ENCODE results near the gene GOLGA7B. TPM values are rescaled to one million over a fixed set of nuclear protein-coding genes. Genes with fewer than 3 reads are reported as not detected.
A peak's percentile ranks its signal among the peaks of the same experiment; 100 is the strongest.

The GOLGA7B gene
- total RNA-seq, 1 experiment from 2014 or later = 5.4 TPM

DNA sequence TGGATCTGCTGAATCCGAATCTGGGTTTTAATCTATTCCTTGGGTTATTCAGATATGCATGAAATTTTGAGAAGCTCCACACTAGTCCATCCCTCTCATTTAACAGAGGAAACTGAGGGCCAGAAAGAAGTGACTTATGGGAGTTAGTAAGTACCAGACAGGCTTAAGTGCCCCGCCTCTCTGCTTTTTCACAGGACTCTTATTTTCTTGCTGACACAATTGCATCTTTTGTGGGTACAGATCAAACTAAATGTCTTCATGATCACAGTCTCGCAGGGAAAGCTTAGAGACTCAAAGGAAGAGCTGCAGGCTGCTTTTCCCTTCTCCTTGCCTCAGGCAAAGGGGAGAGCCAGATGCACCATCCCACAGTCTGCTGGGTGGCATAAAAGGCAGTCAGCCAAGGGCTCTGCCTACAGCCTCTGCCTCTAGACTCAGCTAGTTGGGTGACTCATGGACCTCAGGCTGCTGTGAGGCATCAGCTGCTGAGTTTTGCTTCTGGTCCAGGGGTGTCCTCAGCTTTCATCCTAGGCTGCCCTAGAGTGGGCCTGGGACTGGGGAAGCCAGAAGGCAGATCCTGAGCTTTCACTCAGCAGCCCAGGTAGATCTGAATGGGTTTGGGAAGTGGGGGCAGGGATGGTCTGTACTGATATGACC lies 11.6 kb downstream of the GOLGA7B start:
- peak; percentile 74 for DNase-seq (ENCODE audit: low read depth)
- in situ Hi-C loops (cut with HindIII; ENCODE audit: low pct_unique_long_range_greater_than_20kb, low sequenced_read_pairs) = no loop called here

DNA sequence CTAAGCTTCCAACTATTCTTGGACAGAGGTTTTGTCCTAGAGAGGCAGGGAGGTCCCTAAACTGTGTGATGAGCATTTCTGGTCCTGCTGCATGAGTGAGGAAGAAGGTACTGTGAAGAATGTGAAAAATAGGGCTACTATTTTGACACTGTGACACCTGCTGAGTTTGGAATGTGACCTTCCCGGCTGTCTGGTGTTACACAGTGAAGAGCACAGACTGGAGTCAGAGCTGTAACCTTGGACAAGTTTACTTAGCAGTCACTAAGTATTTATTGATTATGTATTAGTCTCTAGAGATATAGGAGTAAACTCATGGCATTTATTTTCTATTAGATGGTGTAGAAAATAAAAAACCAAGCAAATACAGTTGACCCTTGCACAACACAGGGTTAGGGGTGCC lies 12.3 kb downstream of the GOLGA7B start:
- no peak for DNase-seq (ENCODE audit: low read depth)
- in situ Hi-C loops (cut with HindIII; ENCODE audit: low pct_unique_long_range_greater_than_20kb, low sequenced_read_pairs) = no loop called here

DNA sequence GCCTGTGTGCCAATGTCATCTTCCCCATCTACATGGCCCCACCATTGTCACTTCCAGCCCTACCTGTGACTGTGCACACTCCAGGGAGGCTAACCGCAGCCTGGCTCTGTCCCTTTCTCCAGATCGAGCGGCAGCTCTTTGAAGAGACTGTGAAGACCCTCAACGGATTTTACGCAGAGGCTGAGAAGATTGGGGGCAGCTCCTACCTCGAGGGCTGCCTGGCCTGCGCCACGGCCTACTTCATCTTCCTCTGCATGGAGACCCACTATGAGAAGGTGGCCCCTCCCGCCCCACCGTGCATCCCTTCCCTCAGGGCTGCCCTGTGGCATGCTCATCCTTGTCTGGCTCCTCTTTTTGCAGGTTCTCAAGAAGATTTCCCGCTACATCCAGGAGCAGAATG lies 14.2 kb downstream of the GOLGA7B start:
- in situ Hi-C loops (cut with HindIII; ENCODE audit: low pct_unique_long_range_greater_than_20kb, low sequenced_read_pairs) = no loop called here
- DNase-seq (ENCODE audit: low read depth) = no peak

DNA sequence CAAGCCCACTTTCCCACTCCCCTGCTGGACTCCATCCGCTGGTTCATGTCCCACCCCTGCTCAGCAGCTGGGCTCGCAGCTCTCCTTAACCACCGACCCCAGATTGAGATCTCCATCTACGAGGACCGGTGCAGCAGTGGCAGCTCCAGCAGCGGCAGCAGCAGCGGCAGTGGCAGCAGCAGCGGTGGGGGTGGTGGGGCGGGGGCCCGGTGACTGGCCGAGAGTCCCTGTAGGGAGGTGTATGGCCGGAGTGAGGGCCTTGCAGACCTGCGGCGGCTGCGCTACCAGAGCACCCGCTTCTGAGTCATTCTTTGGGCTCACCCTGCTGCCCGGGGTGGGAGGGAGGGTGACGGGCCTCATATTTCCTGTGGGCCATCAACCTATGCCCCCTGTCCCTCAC lies 15.8 kb downstream of the GOLGA7B start:
- DNase-seq (ENCODE audit: low read depth) = no peak
- in situ Hi-C loops (cut with HindIII; ENCODE audit: low pct_unique_long_range_greater_than_20kb, low sequenced_read_pairs) = no loop called here

DNA sequence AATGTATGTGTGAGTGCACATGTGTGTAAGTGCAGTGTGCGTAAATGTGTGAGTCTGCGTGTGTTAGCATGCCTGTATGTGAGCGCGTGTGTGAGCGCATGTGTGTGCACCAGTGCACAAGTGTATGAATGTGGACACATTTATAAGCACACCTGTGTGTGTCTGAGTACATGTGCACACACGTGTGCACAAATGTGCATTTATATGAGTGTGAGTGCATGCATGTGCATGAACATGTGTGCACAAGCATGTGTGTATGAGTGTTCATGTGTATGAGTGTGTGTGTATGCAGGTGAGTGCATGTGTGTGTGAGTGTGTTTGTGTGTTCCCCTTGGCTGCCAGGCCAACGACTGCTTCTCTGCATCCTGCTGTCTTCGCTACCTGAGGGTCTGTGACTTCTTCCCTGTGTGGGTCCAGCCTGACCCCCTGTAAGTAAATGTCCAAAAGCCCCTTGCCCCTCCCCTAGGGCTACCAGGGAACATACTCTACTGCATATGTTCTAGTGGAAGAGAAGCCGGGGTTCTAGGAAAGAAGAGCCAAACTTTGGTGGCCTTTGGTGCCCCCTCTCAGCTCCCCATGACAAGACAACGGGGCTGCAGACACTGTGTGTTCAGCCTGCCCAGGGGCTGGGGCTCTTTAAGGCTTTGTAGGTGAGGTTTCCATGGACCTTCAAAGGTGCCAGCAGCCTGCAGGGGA lies 17.0 kb downstream of the GOLGA7B start:
- in situ Hi-C loops (cut with HindIII; ENCODE audit: low pct_unique_long_range_greater_than_20kb, low sequenced_read_pairs) = no loop called here
- DNase-seq (ENCODE audit: low read depth) = no peak

DNA sequence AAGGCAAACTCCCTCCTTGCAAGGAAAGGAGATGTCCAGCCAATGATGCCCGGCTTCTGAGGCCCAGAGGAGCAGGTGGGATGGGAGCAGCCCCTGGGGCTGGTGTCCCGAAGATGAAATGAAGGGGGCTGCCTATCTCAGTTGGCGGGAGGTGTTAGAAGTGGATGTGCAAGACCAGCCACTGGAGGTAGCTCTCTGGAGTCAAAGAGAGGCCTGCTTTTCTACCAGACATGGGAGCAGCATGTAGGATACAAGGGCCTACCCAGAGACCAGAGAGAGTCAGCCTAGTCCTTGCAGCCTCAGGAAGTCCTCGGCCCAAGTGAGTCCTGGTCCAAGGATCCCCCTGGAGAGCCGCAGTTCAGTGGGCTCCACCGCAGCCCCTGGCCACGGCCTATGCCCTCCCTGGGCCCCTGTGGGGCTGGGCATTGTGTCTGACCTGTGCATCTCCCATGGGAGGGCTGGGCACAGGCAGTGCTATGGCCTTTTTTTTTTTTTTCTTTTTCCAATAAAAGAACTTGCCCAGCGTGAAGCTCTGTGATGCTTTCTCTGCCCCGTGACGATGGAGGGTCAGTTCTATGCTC lies 17.7 kb downstream of the GOLGA7B start:
- in situ Hi-C loops (cut with HindIII; ENCODE audit: low pct_unique_long_range_greater_than_20kb, low sequenced_read_pairs) = no loop called here
- DNase-seq (ENCODE audit: low read depth) = no peak

DNA sequence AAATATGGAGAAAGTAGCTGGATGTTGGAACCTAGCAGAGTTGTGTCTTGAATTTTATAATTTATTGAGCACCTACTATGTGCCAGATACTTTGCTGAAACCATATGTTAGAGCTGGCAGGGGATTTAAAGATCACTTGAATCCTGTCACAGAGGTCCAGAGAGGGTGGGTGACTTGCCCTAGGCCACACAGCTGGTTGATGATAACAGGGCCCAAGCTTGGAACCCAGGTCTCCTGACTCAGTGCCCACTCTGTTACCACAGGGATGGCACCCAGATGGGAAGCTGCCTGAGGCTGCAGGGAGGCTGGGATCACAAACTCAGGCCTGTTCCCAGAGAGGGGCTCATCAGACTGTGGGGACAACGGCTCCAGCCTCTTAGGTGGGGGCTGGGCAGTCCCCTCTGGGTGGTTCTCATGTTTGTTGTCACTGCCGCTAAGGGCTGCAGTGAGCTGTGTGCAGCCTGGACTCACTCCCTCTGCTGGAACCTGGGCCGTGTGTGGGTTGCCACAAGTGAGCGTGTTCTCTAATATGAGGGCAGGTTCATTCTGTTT lies 18.6 kb downstream of the GOLGA7B start:
- in situ Hi-C loops (cut with HindIII; ENCODE audit: low pct_unique_long_range_greater_than_20kb, low sequenced_read_pairs) = no loop called here
- no peak for DNase-seq (ENCODE audit: low read depth)

DNA sequence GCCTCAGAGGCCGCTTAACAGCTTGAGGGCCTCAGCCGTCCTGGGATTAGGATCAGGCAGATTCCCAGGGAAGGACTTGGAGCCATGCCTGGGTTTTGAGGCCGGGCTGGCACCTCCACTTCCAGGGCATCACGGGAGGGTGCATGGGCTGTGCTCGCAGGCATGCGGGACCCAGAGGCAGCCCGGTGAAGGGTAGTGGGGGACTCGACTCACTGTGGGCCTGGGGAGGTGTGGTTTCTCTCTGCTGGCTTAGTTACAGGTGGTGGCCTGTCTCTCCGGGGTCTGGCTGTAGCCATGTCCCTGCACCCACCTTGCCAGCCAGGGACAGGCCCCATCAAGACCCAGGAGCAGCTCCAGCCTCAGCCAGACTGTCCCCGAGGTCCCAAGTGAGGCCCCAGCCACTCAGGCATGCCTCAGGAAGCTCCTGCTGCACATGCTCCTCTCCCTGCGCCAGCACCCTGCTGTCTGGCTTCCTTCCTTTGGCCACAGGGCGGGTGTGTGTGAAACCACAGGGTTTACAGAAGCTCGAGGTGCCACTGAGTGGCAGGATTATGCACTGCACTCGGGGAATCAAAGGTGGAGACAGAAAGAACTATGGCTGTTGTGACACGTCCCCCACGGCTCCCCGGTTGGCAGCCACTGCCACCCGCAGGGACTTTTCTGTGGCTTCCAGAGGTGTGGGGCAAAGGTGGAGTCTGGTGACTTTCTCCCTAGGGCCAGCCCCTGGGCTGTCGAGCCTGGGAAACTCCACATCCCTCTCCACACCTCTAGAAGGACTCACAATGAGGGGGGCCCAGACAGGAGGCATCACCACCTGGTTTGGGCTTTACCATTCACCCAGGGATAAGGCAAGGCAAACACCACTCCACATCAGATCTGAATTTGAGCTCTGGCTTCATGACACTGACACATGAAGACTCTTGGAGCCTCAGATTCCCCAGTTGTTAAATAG lies 19.7 kb downstream of the GOLGA7B start:
- DNase-seq (ENCODE audit: low read depth) = peak; percentile 89
- in situ Hi-C loops (cut with HindIII; ENCODE audit: low pct_unique_long_range_greater_than_20kb, low sequenced_read_pairs) = no loop called here

DNA sequence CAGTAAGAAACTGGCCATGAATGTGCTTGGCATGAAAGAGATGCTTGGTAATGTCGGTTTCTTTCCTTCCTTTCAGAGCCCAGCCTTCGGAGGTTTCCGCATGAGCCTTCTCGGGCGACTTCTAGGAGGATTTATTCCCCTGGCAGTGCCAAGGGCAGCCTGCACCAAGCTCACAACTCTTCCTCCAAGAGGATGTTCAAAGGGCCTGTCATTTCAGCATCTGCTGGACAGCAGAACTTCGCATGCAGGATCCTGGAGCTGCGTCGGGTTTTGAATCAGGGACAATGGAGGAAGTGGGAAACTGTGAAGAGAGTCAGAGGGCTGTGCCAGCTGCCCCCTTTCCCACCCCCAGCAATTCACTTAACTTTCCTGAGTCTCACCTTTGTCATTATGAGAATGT lies 21.3 kb downstream of the GOLGA7B start:
- in situ Hi-C loops (cut with HindIII; ENCODE audit: low pct_unique_long_range_greater_than_20kb, low sequenced_read_pairs) = no loop called here
- no peak for DNase-seq (ENCODE audit: low read depth)

DNA sequence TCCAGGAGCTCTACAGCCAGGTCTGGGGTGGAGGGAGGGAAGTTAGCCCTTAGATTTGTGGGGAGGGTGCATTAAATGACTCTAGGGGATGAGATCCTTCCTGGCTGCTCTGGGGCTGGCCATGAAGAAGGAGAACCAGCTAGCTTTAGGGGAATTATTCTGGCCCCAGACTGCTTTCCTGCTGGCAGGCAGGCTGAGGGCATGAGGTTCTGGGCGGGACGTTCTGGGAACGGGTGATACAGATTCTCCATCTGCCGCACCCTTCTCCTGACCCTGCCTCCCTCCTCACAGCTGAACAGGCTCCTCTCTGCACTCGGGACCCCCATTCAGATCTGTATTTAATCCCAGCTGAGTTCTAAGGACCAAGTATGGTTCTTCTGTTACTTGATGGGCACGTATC lies 23.9 kb downstream of the GOLGA7B start:
- in situ Hi-C loops (cut with HindIII; ENCODE audit: low pct_unique_long_range_greater_than_20kb, low sequenced_read_pairs) = no loop called here
- no peak for DNase-seq (ENCODE audit: low read depth)

DNA sequence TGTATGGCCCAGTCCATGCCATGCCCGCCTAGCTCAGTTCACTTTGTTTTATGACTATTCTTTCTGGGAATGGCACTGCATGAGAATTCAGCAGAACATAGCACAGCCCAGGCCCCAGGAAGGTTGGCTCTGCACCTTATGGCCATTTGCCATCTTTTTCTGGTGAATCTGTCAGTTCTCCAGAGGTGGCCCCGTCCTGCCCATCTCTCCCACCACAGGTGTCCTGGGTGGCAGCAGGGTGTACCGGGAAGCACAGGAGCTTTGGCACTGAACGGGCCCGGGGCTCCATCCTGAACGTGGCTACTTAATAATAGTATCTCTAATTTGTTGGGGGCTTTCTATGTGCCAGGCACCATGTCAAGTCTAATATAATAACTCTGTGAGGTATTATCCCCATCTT lies 24.7 kb downstream of the GOLGA7B start:
- DNase-seq (ENCODE audit: low read depth) = no peak
- in situ Hi-C loops (cut with HindIII; ENCODE audit: low pct_unique_long_range_greater_than_20kb, low sequenced_read_pairs) = no loop called here

DNA sequence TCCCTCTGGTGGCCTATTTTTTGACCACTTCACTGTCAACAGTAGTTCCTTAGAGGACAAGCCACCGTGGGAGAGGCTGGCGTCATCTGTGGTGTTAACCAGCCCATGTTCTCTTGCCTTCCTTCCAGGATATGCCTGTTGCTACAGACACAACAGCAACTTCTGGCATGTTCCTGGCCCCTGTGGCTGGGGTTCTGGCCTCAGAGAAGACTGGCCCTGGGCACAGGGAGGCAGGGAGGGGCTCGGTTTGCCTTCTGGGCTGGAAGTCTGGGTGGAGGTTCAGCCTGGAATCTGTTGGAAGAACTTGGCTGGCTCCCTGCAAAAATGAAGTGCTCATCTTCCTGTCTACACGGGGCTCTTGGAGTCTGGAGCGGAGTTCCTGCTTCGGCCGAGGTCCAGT lies 25.7 kb downstream of the GOLGA7B start:
- in situ Hi-C loops (cut with HindIII; ENCODE audit: low pct_unique_long_range_greater_than_20kb, low sequenced_read_pairs) = no loop called here
- DNase-seq (ENCODE audit: low read depth) = no peak

DNA sequence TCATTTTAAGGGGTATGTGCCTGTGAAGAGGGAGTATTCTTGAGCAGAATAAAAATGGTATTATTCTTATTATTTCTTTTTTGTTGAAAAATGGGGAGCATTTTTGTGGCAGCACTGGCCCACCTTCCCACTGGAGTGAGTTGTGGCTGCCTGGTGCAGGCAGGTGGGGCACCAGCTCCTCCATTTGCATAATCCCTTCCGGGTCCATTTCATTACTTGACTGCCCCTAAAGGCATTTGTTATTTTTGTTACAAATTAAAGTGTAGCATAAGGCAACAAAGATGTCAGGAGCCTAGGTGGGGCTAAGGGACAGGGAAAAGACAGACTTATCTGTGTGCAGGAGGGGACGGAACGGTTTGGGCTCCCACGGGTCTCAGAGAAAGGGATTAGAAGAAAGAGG lies 26.8 kb downstream of the GOLGA7B start:
- DNase-seq (ENCODE audit: low read depth) = no peak
- in situ Hi-C loops (cut with HindIII; ENCODE audit: low pct_unique_long_range_greater_than_20kb, low sequenced_read_pairs) = no loop called here

DNA sequence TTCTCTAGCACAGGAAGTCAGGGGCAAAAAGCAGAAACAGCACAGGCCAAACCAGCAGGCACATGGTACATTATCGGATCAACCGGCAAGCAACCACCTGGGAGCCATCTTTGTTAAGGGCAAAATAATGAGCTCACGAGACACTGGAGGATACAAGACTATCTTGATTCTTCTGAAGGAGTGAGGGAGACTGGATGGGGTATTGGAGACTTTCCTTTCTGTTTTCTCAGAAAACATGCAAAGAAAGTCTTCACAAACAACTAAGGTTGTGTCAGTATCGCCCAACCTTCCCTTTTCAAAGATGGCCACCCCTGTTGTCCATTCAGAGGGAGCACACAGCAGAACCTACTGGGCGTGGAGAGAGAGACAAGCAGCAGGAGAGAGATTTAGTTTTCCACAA lies 29.6 kb downstream of the GOLGA7B start:
- in situ Hi-C loops (cut with HindIII; ENCODE audit: low pct_unique_long_range_greater_than_20kb, low sequenced_read_pairs) = no loop called here
- DNase-seq (ENCODE audit: low read depth) = no peak

DNA sequence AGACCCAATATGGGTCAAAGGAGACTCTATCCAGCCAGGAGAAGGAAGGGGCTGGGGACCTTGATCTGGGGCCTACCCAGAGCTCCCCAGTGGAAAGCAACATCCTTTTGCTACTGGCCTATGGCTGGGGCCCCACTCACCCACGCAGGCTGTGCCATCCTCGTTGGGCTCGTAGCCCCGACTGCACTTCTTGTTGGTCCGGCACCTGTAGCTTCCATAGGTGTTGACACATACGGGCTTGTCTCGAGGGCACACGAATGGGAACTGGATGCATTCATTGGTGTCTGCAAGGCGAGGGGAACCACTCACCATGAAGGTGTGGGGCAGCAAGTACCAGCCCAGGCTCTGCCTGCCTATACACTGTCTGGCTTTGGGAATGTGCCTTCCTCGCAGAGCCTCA lies 30.5 kb downstream of the GOLGA7B start:
- in situ Hi-C loops (cut with HindIII; ENCODE audit: low pct_unique_long_range_greater_than_20kb, low sequenced_read_pairs) = no loop called here
- no peak for DNase-seq (ENCODE audit: low read depth)

DNA sequence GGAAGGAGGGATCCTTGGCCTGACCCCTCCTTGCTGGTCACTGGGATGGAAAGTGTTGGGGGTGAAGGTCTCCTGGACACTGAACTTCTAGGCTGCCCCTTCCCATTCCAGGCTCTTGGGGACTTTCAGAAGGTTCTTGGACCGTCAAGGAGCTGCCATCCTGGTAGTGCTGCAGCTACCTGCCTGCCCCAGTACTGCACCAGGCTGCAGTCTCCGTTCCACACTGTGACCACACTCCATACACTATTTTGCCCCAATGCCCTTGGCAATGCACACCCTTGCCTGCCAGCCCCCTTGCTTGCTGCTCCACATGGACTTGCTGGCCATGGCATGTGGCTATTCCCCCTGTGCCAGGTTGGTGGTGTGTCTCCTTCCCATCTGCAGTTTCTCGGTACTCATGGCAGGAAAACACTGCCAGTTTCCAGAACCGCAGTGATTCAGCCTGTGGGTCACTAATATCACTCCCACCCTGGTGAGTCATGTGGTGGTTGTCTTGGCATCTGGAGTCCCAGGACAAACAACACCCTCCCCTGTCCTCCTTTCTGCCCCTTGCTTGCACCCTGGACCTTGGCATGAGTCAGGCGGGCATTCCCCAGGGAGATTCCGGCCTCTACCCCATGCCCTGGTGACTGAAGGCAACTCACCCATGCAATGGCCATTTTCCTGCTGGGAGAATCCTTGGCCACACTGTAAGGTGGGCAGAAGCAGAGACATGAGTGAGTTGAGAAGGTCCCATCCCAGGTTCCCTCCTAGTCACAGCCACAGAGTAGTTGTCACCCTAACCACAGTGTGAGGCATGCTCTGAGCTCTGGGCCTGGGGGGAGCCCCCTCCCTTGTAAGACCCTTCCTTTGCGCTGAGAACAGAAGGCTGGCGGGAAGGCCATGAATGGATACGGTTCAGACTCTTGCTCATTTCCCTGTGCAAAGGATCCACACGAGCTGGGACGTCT lies 32.8 kb downstream of the GOLGA7B start:
- peak; percentile 98 for DNase-seq (ENCODE audit: low read depth)
- in situ Hi-C loops (cut with HindIII; ENCODE audit: low pct_unique_long_range_greater_than_20kb, low sequenced_read_pairs) = no loop called here

DNA sequence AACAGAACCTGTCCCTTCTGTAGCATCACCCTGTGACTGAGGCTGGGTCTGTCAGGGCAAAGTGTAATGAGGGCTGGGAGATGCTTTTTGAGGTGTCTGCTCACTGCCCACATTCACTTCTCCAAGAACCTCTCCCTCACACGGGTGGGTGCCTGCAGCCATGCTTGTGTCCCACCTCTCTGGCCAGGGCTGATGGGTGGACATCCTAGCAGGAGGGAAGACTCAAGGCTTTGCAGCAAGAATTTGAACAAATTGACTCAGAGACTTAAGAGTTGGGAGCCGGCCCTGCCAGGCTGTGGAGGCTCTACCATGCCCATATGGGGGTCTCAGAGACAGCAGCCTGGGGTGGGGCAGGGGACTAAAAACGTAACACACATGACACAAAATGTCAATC lies 33.4 kb downstream of the GOLGA7B start:
- no peak for DNase-seq (ENCODE audit: low read depth)
- in situ Hi-C loops (cut with HindIII; ENCODE audit: low pct_unique_long_range_greater_than_20kb, low sequenced_read_pairs) = no loop called here

DNA sequence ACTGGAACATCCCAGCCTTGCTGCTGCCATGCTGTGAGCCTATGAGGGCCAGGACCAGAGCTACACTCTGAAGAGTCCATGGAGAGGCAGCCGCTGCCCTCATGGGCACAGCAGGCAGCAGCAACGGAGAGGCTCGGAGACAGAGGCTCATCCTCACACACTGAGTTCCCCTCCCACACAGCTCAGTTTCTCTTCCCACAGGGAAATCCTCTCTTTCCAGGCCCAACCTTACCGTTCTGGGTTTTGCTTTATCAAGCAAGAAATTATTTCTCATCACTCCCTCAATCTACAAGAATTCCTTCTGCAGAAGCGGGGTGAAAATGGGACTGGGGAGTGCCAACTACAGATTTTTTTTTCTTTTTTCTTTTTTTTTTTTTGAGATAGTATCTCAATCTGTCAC lies 36.6 kb downstream of the GOLGA7B start:
- no peak for DNase-seq (ENCODE audit: low read depth)
- in situ Hi-C loops (cut with HindIII; ENCODE audit: low pct_unique_long_range_greater_than_20kb, low sequenced_read_pairs) = no loop called here
